K562 (cell line): ENCODE data around the gene B3GALT6. TPM values are rescaled to one million over a fixed set of nuclear protein-coding genes. Genes with fewer than 3 reads are reported as not detected.

Experiments used
- BRD4 ChIP-seq: fragments of 200-600 bp; sonication (generic); IDR thresholded peaks from 2 replicates; pipeline ENCODE4 v1.6.1; 2017; ENCODE audit warnings: inconsistent platforms
- CBFB ChIP-seq: sonication (generic); formaldehyde crosslinking; IDR thresholded peaks from 2 replicates; pipeline ENCODE4 v1.4.0; 2020; ENCODE audit warnings: mild to moderate bottlenecking, missing genetic modification reagents
- CREB5 ChIP-seq: fragments of 250-450 bp; sonication (Bioruptor Pico); IDR thresholded peaks from 2 replicates; pipeline ENCODE4 v1.5.0; 2020; ENCODE audit warnings: mild to moderate bottlenecking
- ELK3 ChIP-seq: fragments of 450-650 bp; formaldehyde crosslinking; IDR thresholded peaks from 2 replicates; pipeline ENCODE4 v1.4.0; 2020; ENCODE audit warnings: mild to moderate bottlenecking
- FOS ChIP-seq: IDR thresholded peaks from 3 replicates; pipeline ENCODE4 v1.6.1; 2011; ENCODE audit not compliant: insufficient read length; ENCODE audit errors: extremely low read depth
- FOXA1 ChIP-seq: fragments of 450-650 bp; IDR thresholded peaks from 2 replicates; pipeline ENCODE4 v1.6.1; 2016; ENCODE audit warnings: mild to moderate bottlenecking, borderline replicate concordance
- HINFP ChIP-seq: fragments of 450-650 bp; conservative IDR thresholded peaks from 2 replicates; pipeline ENCODE4 v1.6.1; 2016; ENCODE audit warnings: missing genetic modification characterization, low read depth, mild to moderate bottlenecking, control low read depth, missing compliant biosample characterization
- JUN ChIP-seq, 2 experiments: sonication (generic) in 1 of 2; formaldehyde crosslinking in 1 of 2; IDR thresholded peaks; 2 replicates each; pipeline versions ENCODE4 v1.6.1 to v1.8.0; 2012 to 2022; ENCODE audit warnings: borderline replicate concordance in 2 of 2, mild to moderate bottlenecking in 2 of 2, improper control_type of control experiment in 1 of 2, low read depth in 1 of 2, low read length in 1 of 2, missing genetic modification reagents in 1 of 2
- KLF1 ChIP-seq: fragments of 450-650 bp; IDR thresholded peaks from 2 replicates; pipeline ENCODE4 v1.6.1; 2016; ENCODE audit warnings: missing genetic modification characterization, missing compliant biosample characterization
- RBM14 ChIP-seq: fragments of 200-400 bp; formaldehyde crosslinking; IDR thresholded peaks from 2 replicates; pipeline ENCODE4 v1.6.1; 2018; ENCODE audit warnings: low read depth, mild to moderate bottlenecking, low read length, moderate library complexity, borderline replicate concordance; ENCODE audit not compliant: insufficient read depth
- SMAD1 ChIP-seq: fragments of 150-350 bp; IDR thresholded peaks from 2 replicates; pipeline ENCODE4 v1.6.1; 2014; ENCODE audit warnings: low read length, low read depth; ENCODE audit not compliant: partially characterized antibody
- SMAD3 ChIP-seq: fragments of 450-650 bp; formaldehyde crosslinking; conservative IDR thresholded peaks from 2 replicates; pipeline ENCODE4 v1.4.0; 2020; ENCODE audit warnings: mild to moderate bottlenecking
- SREBF1 ChIP-seq: fragments of 150-350 bp; IDR thresholded peaks from 2 replicates; pipeline ENCODE4 v1.6.1; 2014; ENCODE audit warnings: antibody characterized with exemption, low read depth, low read length, borderline replicate concordance
- SRSF7 ChIP-seq: fragments of 200-400 bp; formaldehyde crosslinking; optimal IDR thresholded peaks from 2 replicates; pipeline ENCODE3; 2017; ENCODE audit warnings: mild to moderate bottlenecking, low read depth, low read length
- TAF7 ChIP-seq: fragments of 450-650 bp; IDR thresholded peaks from 2 replicates; pipeline ENCODE4 v1.6.1; 2016; ENCODE audit warnings: missing genetic modification characterization, missing compliant biosample characterization
- YBX1 ChIP-seq: fragments of 450-650 bp; IDR thresholded peaks from 2 replicates; pipeline ENCODE4 v1.7.1; 2016; ENCODE audit warnings: mild to moderate bottlenecking
- ZBTB5 ChIP-seq: fragments of 450-650 bp; IDR thresholded peaks from 2 replicates; pipeline ENCODE4 v1.6.1; 2017; ENCODE audit warnings: antibody characterized with exemption
- ZNF436 ChIP-seq: fragments of 250-450, 450-650 bp; sonication (Bioruptor Pico); formaldehyde crosslinking; IDR thresholded peaks from 2 replicates; pipeline ENCODE4 v1.7.0; 2020; ENCODE audit warnings: mild to moderate bottlenecking
- ZNF507 ChIP-seq: conservative IDR thresholded peaks from 2 replicates; pipeline ENCODE4 v1.6.1; 2017; ENCODE audit warnings: missing genetic modification characterization, missing compliant biosample characterization
- ZNF586 ChIP-seq: fragments of 450-650 bp; formaldehyde crosslinking; conservative IDR thresholded peaks from 2 replicates; pipeline ENCODE4 v1.4.0; 2020; ENCODE audit warnings: mild to moderate bottlenecking, moderate library complexity
- ZNF740 ChIP-seq, 3 experiments: fragments of 200-800 bp in 1 of 3; sonication (Bioruptor generic) in 1 of 3; sonication (generic) in 1 of 3; formaldehyde crosslinking in 1 of 3; IDR thresholded peaks; 2 replicates each; pipeline versions ENCODE4 v1.6.1 to v1.8.0; 2016 to 2022; ENCODE audit warnings: mild to moderate bottlenecking in 2 of 3, missing compliant biosample characterization in 2 of 3, missing genetic modification characterization in 2 of 3, missing genetic modification reagents in 1 of 3
- polyA plus RNA-seq, 8 experiments: library from polyadenylated mRNA; depleted of rRNA in 4 of 8; stranded (reverse) in 5 of 8; unstranded in 3 of 8; fragments of >200 nt; fragmentation: Nextera tagmentation in 2 of 8; fragmentation: Illumina TruSeq in 1 of 8; extraction: Ambion mirVana in 2 of 8; extraction: Trizol in 1 of 8; gene quantifications; 2 replicates each; pipeline versions ENCODE4 v1.2.1 to v1.2.3, GENCODE V29; 2011 to 2014; ENCODE audit warnings: inconsistent platforms in 1 of 8, missing spikeins in 1 of 8
- total RNA-seq, 7 experiments: library from RNA; depleted of rRNA in 6 of 7; stranded (reverse); fragments of >200 nt in 6 of 7; fragmentation: Illumina TruSeq in 2 of 7; extraction: Trizol in 2 of 7; gene quantifications; 2 replicates each; pipeline versions ENCODE4 v1.2.1 to v1.2.3, GENCODE V29; 2011 to 2021; ENCODE audit warnings: low replicate concordance in 1 of 7

Gene B3GALT6
- total and polyA plus RNA-seq, 9 of the 15 experiments (the other 6 are each of a cell fraction or from before 2014, with no cell fraction given), result 0.68 to 29.8 (median 9.9) TPM

GRCh38 chr1:1185101-1185765, 46.8 kb upstream of the B3GALT6 start (continued):
- TF ChIP-seq ELK3, result no peak
- no peak for TF ChIP-seq SMAD3 (CRISPR knock-in tag)
- no peak for TF ChIP-seq FOXA1
- no peak for TF ChIP-seq YBX1
- no peak for TF ChIP-seq CBFB (CRISPR knock-in tag)
- no peak for TF ChIP-seq TAF7 (tag)
- no peak for TF ChIP-seq ZBTB5
- TF ChIP-seq JUN (IDR thresholded peaks at IDR 0.05; ENCODE audit: borderline replicate concordance, low read depth, low read length), result no peak
- TF ChIP-seq JUN (CRISPR knock-in tag; IDR thresholded peaks at IDR 0.05; ENCODE audit: borderline replicate concordance), result no peak
- no peak for TF ChIP-seq CREB5 (CRISPR knock-in tag)
- TF ChIP-seq ZNF436 (CRISPR knock-in tag), result no peak
- TF ChIP-seq SRSF7, result no peak
- TF ChIP-seq ZNF740 (CRISPR knock-in tag; IDR thresholded peaks at IDR 0.05), result 0 out of 2 replicates have a peak, but pooled peaks have one; percentile 49
- TF ChIP-seq ZNF740 (tag; IDR thresholded peaks at IDR 0.05), result no peak
- no peak for TF ChIP-seq SMAD1
- TF ChIP-seq ZNF586, result no peak
- no peak for TF ChIP-seq SREBF1
- TF ChIP-seq RBM14, result no peak
- TF ChIP-seq BRD4, result no peak
- no peak for TF ChIP-seq HINFP (tag)
- TF ChIP-seq FOS, result no peak
- no peak for TF ChIP-seq KLF1
- no peak for TF ChIP-seq ZNF507 (tag)
